ENCODE data around the gene EXOC4. TPM values are rescaled to one million over a fixed set of nuclear protein-coding genes. Genes with fewer than 3 reads are reported as not detected.

EXOC4 gene
- total RNA-seq, 3 donors from 2014 or later = 63.9 to 90.2 (median 89.5) TPM

- DNase-seq = no peak
These were observed 692.6 kb downstream of the EXOC4 start for GRCh38 chr7:133945497-133945896.

GRCh38 chr7:133947458-133948254 lies 694.8 kb downstream of the EXOC4 start:
- H3K4me1 ChIP-seq (ENCODE audit: low read depth) = no peaks in the 10 kb centered on the region
- no peaks in the 10 kb centered on the region for H3K36me3 ChIP-seq (ENCODE audit: low read depth)
- intact Hi-C loops (cut with DNase I, micrococcal nuclease) = no loop called here
- DNase-seq (no peak), ATAC-seq (no peak)
- no peaks in the 10 kb centered on the region for H3K9me3 ChIP-seq
- no peak overlapping the region for H3K4me3 ChIP-seq
- TF ChIP-seq CTCF (IDR thresholded peaks at IDR 0.05) = no peak

More at GRCh38 chr7:133945497-133945896, 692.6 kb downstream of the EXOC4 start:
- no peak for ATAC-seq
- Histone ChIP-seq H3K4me1 (ENCODE audit: low read depth) (no peaks in the 10 kb centered on the region), H3K9me3 (no peaks in the 10 kb centered on the region), H3K4me3 (no peak overlapping the region), H3K36me3 (ENCODE audit: low read depth) (no peaks in the 10 kb centered on the region)
- no peak for TF ChIP-seq CTCF (IDR thresholded peaks at IDR 0.05)
- intact Hi-C loops (cut with DNase I, micrococcal nuclease) = no loop called here

- no peak overlapping the region for H3K4me3 ChIP-seq
- no peak for DNase-seq
These were observed 695.7 kb downstream of the EXOC4 start for GRCh38 chr7:133948588-133948987.

GRCh38 chr7:133950855-133951254 lies 698.0 kb downstream of the EXOC4 start:
- intact Hi-C loops (cut with DNase I, micrococcal nuclease) = no loop called here
- DNase-seq (no peak), ATAC-seq (no peak)
- no peak overlapping the region for H3K4me3 ChIP-seq
- no peaks in the 10 kb centered on the region for H3K4me1 ChIP-seq (ENCODE audit: low read depth)
- no peak for TF ChIP-seq CTCF (IDR thresholded peaks at IDR 0.05)
- H3K36me3 ChIP-seq (ENCODE audit: low read depth) = no peaks in the 10 kb centered on the region
- H3K9me3 ChIP-seq = no peaks in the 10 kb centered on the region

More at GRCh38 chr7:133948588-133948987, 695.7 kb downstream of the EXOC4 start:
- no peaks in the 10 kb centered on the region for H3K4me1 ChIP-seq (ENCODE audit: low read depth)
- H3K9me3 ChIP-seq = no peaks in the 10 kb centered on the region
- ATAC-seq = no peak
- no peak for TF ChIP-seq CTCF (IDR thresholded peaks at IDR 0.05)
- H3K36me3 ChIP-seq (ENCODE audit: low read depth) = no peaks in the 10 kb centered on the region
- intact Hi-C loops (cut with DNase I, micrococcal nuclease) = no loop called here

- no peak for TF ChIP-seq CTCF (IDR thresholded peaks at IDR 0.05)
These were observed 702.3 kb downstream of the EXOC4 start for GRCh38 chr7:133955208-133955607.

More at GRCh38 chr7:133955208-133955607, 702.3 kb downstream of the EXOC4 start:
- DNase-seq (no peak), ATAC-seq (no peak)
- no peaks in the 10 kb centered on the region for H3K9me3 ChIP-seq
- intact Hi-C loops (cut with DNase I, micrococcal nuclease) = no loop called here
- no peak overlapping the region for H3K4me3 ChIP-seq
- no peaks in the 10 kb centered on the region for H3K4me1 ChIP-seq (ENCODE audit: low read depth)
- H3K36me3 ChIP-seq (ENCODE audit: low read depth) = no peaks in the 10 kb centered on the region

Measured in mucosa of descending colon (tissue), 3 donors.